Spleen (tissue), 11 donors: ENCODE measurements around the gene VSTM1. TPM values are rescaled to one million over a fixed set of nuclear protein-coding genes. Genes with fewer than 3 reads are reported as not detected.
"Not testable (repeated sequence)": the region's sequence is repeated elsewhere in the genome, so short reads cannot be mapped to it uniquely, and the experiment has no call there.

Source experiments
- DNase-seq: peaks from one replicate; pipeline ENCODE4 v3.0.0-alpha.2; 2020
- H3K27ac ChIP-seq, 8 donors: fragments of 200-600 bp; sonication (generic) in 7 of 8; 1 replicate in 4 of 8; 2 replicates in 4 of 8; pipeline versions ENCODE4 v1.5.0 to v1.8.0; 2016 to 2021; ENCODE audit warnings: inconsistent platforms in 4 of 8, mild to moderate bottlenecking in 4 of 8, moderate library complexity in 1 of 8
- H3K27me3 ChIP-seq, 7 donors: fragments of 200-600 bp; sonication (generic) in 6 of 7; replicated peaks in 1 of 7; 1 replicate in 4 of 7; 2 replicates in 3 of 7; pipeline versions ENCODE4 v1.5.0 to v1.8.0; 2016 to 2021; ENCODE audit warnings: inconsistent platforms in 3 of 7, mild to moderate bottlenecking in 1 of 7
- H3K36me3 ChIP-seq, 6 donors: fragments of 200-600 bp; sonication (generic) in 5 of 6; 1 replicate in 4 of 6; 2 replicates in 2 of 6; pipeline versions ENCODE4 v1.5.0 to v1.8.0; 2016 to 2021; ENCODE audit warnings: inconsistent platforms in 2 of 6
- H3K4me1 ChIP-seq, 6 donors: fragments of 200-600 bp; sonication (generic) in 5 of 6; 1 replicate in 3 of 6; 2 replicates in 3 of 6; pipeline versions ENCODE4 v1.5.0 to v1.8.0; 2016 to 2021; ENCODE audit warnings: inconsistent platforms in 3 of 6
- H3K4me3 ChIP-seq, 8 donors: fragments of 200-600 bp; sonication (generic) in 7 of 8; 1 replicate in 4 of 8; 2 replicates in 4 of 8; pipeline versions ENCODE4 v1.5.0 to v1.8.0; 2016 to 2021; ENCODE audit warnings: inconsistent platforms in 4 of 8, mild to moderate bottlenecking in 4 of 8, moderate library complexity in 2 of 8
- H3K9me3 ChIP-seq, 8 donors: fragments of 200-600 bp; sonication (generic) in 7 of 8; 1 replicate in 4 of 8; 2 replicates in 4 of 8; pipeline versions ENCODE4 v1.5.0 to v1.8.0; 2016 to 2021; ENCODE audit warnings: inconsistent platforms in 4 of 8
- CTCF ChIP-seq, 11 experiments: fragments of 200-600 bp in 7 of 11; fragments of 450-650 bp in 4 of 11; sonication (generic) in 4 of 11; IDR thresholded peaks in 8 of 11; conservative IDR thresholded peaks in 3 of 11; 1 replicate in 7 of 11; 2 replicates in 4 of 11; pipeline versions ENCODE4 v1.4.0 to v1.8.0; 2016 to 2021; ENCODE audit warnings: antibody characterized with exemption in 11 of 11, inconsistent platforms in 4 of 11, mild to moderate bottlenecking in 1 of 11
- POLR2A ChIP-seq, 3 donors: fragments of 450-650 bp; IDR thresholded peaks; one replicate each; pipeline ENCODE4 v1.5.1; 2017; ENCODE audit warnings: antibody characterized with exemption in 3 of 3, mild to moderate bottlenecking in 1 of 3
- POLR2AphosphoS5 ChIP-seq, 3 donors: sonication (generic); formaldehyde crosslinking; IDR thresholded peaks; one replicate each; pipeline ENCODE4 v1.5.1; 2017; ENCODE audit warnings: antibody characterized with exemption in 3 of 3
- WGBS, 5 donors: extraction: QIAGEN DNeasy Blood & Tissue Kit in 3 of 5; methylation state at CpG; one replicate each; pipeline versions ENCODE4 v1.1.5 to v1.1.7; 2013 to 2018; 5-methylcytosine and 5-hydroxymethylcytosine counted together
- intact Hi-C: fragments of 100-400 bp; cut with DNase I; formaldehyde crosslinking; loops from one replicate; pipeline ENCODE4 v1.15.0; 2023; ENCODE audit warnings: low total_unique reads
- polyA plus RNA-seq, 3 donors: library from polyadenylated mRNA; stranded (reverse); fragments of 200-250 nt; gene quantifications; one replicate each; pipeline ENCODE4 v1.2.1, GENCODE V29; 2013
- total RNA-seq, 7 donors: library from RNA; depleted of rRNA in 3 of 7; stranded (reverse); fragments of >200 nt in 3 of 7; fragmentation: NEBNext Ultra II Directional in 4 of 7; extraction: Animal tissue kit (Norgen Biotek cat#: 25700) in 4 of 7; gene quantifications; one replicate each; pipeline versions ENCODE4 v1.1.0 to v1.2.1, GENCODE V29; 2016 to 2021
- donor health status: healthy with polysubstance abuse.
- donor health status: DM: no; HTN: no; CAD: no; lungs with moderate emphysema.
- donor health status: DM: no; HTN: no; CAD: no.
- donor health status: Bipolar disorder and iron deficiency.
- donor health status: healthy.
- donor health status: DM: no; HTN: no; CAD: no.
- donor health status: DM: yes; HTN: yes; CAD: no.

Gene VSTM1
- total and polyA plus RNA-seq, 10 donors, result 0.32 to 13.3 (median 5.3) TPM; not detected in 1

GRCh38 chr19:54100561-54100960, 36.9 kb upstream of the VSTM1 start, which contains the start of gene OSCAR:
OSCAR (minus strand) TSS chr19:54100803; CDS start chr19:54100792, 11 bp downstream.
- H3K36me3 ChIP-seq, result peaks cover 0 to 14% (median 2%) of the 10 kb centered on the region in 6 donors
- H3K9me3 ChIP-seq, result no peaks in the 10 kb centered on the region
- H3K27ac ChIP-seq, result peak within 1 kb of the TSS in 7 of 8 donors; percentile 53 to 89 (median 77)
- intact Hi-C loops, result no loop called here
- H3K4me3 ChIP-seq, result peak within 1 kb of the TSS in 4 of 8 donors; percentile 4 to 52 (median 26)
- H3K4me1 ChIP-seq, result peaks cover 11 to 94% (median 36%) of the 10 kb centered on the region in 6 donors
- WGBS, 5 donors, result 32 to 53% (median 41%) methylated on average over 5 of the region's 5 CpGs
- peak; percentile 82 for DNase-seq
- TF ChIP-seq POLR2AphosphoS5 (IDR thresholded peaks at IDR 0.05) (peak in 2 of 3 donors; percentile 10 to 52), CTCF (IDR thresholded peaks at IDR 0.05 in 8 of 11, conservative IDR thresholded peaks at IDR 0.05 in 3 of 11) (no peak), POLR2A (IDR thresholded peaks at IDR 0.05) (no peak)
- H3K27me3 ChIP-seq, result peaks cover 0 to 9% (median 4%) of the 10 kb centered on the region in 7 donors

- intact Hi-C loops, H3K9me3 ChIP-seq: not testable (repeated sequence)
- Histone ChIP-seq H3K4me1 (peaks cover 11 to 94% (median 38%) of the 10 kb centered on the region in 6 donors), H3K4me3 (peak overlapping the region in 4 of 8 donors; percentile 4 to 52 (median 26)), H3K27ac (peak overlapping the region in 6 of 8 donors; percentile 70 to 89 (median 80)), H3K36me3 (peaks cover 0 to 14% (median 0%) of the 10 kb centered on the region in 6 donors), H3K27me3 (peaks cover 0 to 16% (median 11%) of the 10 kb centered on the region in 7 donors)
- DNase-seq, result peak; percentile 72
- 74 to 94% (median 82%) methylated on average over 9 of the region's 9 CpGs for WGBS, 5 donors
These were observed 36.2 kb upstream of the VSTM1 start for GRCh38 chr19:54099903-54100255.

GRCh38 chr19:54099190-54099902, 35.6 kb upstream of the VSTM1 start:
- WGBS, 5 donors, result 84 to 91% (median 89%) methylated on average over 10 to 12 of the region's 12 CpGs
- peaks cover 0 to 11% (median 0%) of the 10 kb centered on the region in 6 donors for H3K36me3 ChIP-seq
- DNase-seq, result peak; percentile 25
- H3K4me3 ChIP-seq, result peak overlapping the region in 1 of 8 donors; percentile 52
- peaks cover 0 to 20% (median 14%) of the 10 kb centered on the region in 7 donors for H3K27me3 ChIP-seq
- no peaks in the 10 kb centered on the region for H3K9me3 ChIP-seq
- TF ChIP-seq POLR2A (IDR thresholded peaks at IDR 0.05) (no peak), POLR2AphosphoS5 (IDR thresholded peaks at IDR 0.05) (no peak), CTCF (IDR thresholded peaks at IDR 0.05 in 8 of 11, conservative IDR thresholded peaks at IDR 0.05 in 3 of 11) (no peak)
- peak overlapping the region in 2 of 8 donors; percentile 86 to 89 for H3K27ac ChIP-seq
- H3K4me1 ChIP-seq, result peaks cover 11 to 91% (median 36%) of the 10 kb centered on the region in 6 donors
- intact Hi-C loops, result no loop called here

- Histone ChIP-seq H3K27me3 (peaks cover 0 to 39% (median 14%) of the 10 kb centered on the region in 7 donors), H3K27ac (peak overlapping the region in 7 of 8 donors; percentile 33 to 85 (median 67)), H3K4me1 (peaks cover 3 to 67% (median 16%) of the 10 kb centered on the region in 6 donors), H3K9me3 (no peaks in the 10 kb centered on the region), H3K4me3 (peak overlapping the region in 4 of 8 donors; percentile 15 to 65 (median 22)), H3K36me3 (peaks cover 0 to 9% (median 0%) of the 10 kb centered on the region in 6 donors)
- WGBS, 5 donors, result 5 to 18% (median 8%) methylated on average over 14 of the region's 14 CpGs
- TF ChIP-seq CTCF (IDR thresholded peaks at IDR 0.05 in 8 of 11, conservative IDR thresholded peaks at IDR 0.05 in 3 of 11), result peak in 2 of 11 experiments; percentile 16 to 35
- TF ChIP-seq POLR2AphosphoS5 (IDR thresholded peaks at IDR 0.05), result no peak
- DNase-seq, result peak; percentile 86
- intact Hi-C loops, result no loop called here
These were observed 33.0 kb upstream of the VSTM1 start for GRCh38 chr19:54096617-54097106.
